H9 (cell line): ENCODE data around the gene ZNF814. TPM values are rescaled to one million over a fixed set of nuclear protein-coding genes. Genes with fewer than 3 reads are reported as not detected.
A peak's percentile ranks its signal among the peaks of the same experiment; 100 is the strongest.

ENCODE experiments used
- DNase-seq: peaks from one replicate; pipeline ENCODE4 v3.0.0-alpha.2; 2017
- H2AFZ ChIP-seq: one replicate; pipeline ENCODE4 v1.6.1; 2013; ENCODE audit warnings: mild to moderate bottlenecking, low read length, control low read depth, moderate library complexity
- H2AK5ac ChIP-seq: 2 replicates; pipeline ENCODE4 v1.6.1; 2013; ENCODE audit warnings: low read length, control low read depth, mixed read lengths; ENCODE audit not compliant: insufficient read length
- H2BK120ac ChIP-seq: one replicate; pipeline ENCODE4 v1.6.1; 2013; ENCODE audit warnings: low read depth, mild to moderate bottlenecking, low read length, control low read depth, inconsistent platforms; ENCODE audit not compliant: poor library complexity, severe bottlenecking
- H2BK12ac ChIP-seq: 2 replicates; pipeline ENCODE4 v1.6.1; 2013; ENCODE audit warnings: low read length, control low read depth, mixed read lengths, low read depth; ENCODE audit not compliant: insufficient read length
- H2BK15ac ChIP-seq: 2 replicates; pipeline ENCODE4 v1.6.1; 2013; ENCODE audit warnings: low read depth, low read length, control low read depth
- H2BK20ac ChIP-seq: one replicate; pipeline ENCODE4 v1.6.1; 2013; ENCODE audit warnings: low read depth, mild to moderate bottlenecking, low read length, control low read depth, inconsistent platforms; ENCODE audit not compliant: poor library complexity, severe bottlenecking
- H2BK5ac ChIP-seq: 2 replicates; pipeline ENCODE4 v1.6.1; 2013; ENCODE audit warnings: low read length, control low read depth, mixed read lengths; ENCODE audit not compliant: insufficient read length
- H3K14ac ChIP-seq: 2 replicates; pipeline ENCODE4 v1.6.1; 2013; ENCODE audit warnings: low read length, control low read depth; ENCODE audit not compliant: insufficient read depth
- H3K18ac ChIP-seq: 2 replicates; pipeline ENCODE4 v1.6.1; 2013; ENCODE audit warnings: low read depth, mild to moderate bottlenecking, mixed read lengths, low read length, control low read depth; ENCODE audit not compliant: insufficient read length
- H3K23ac ChIP-seq: 2 replicates; pipeline ENCODE4 v1.6.1; 2013; ENCODE audit warnings: low read length, control low read depth, mixed read lengths, low read depth; ENCODE audit not compliant: insufficient read length
- H3K23me2 ChIP-seq: 2 replicates; pipeline ENCODE4 v1.6.1; 2013; ENCODE audit warnings: low read depth, mild to moderate bottlenecking, mixed read lengths, low read length, control low read depth; ENCODE audit not compliant: insufficient read length, poor library complexity, severe bottlenecking
- H3K27ac ChIP-seq: 2 replicates; pipeline ENCODE4 v1.5.1; 2013; ENCODE audit warnings: low read length, control low read depth, mixed read lengths, low read depth; ENCODE audit not compliant: insufficient read length
- H3K27me3 ChIP-seq: 2 replicates; pipeline ENCODE4 v1.6.1; 2013; ENCODE audit warnings: low read length, control low read depth, inconsistent platforms; ENCODE audit not compliant: insufficient read depth
- H3K4ac ChIP-seq: 2 replicates; pipeline ENCODE4 v1.6.1; 2013; ENCODE audit warnings: low read depth, mild to moderate bottlenecking, control low read depth, inconsistent platforms, low read length, moderate library complexity
- H3K4me1 ChIP-seq: 2 replicates; pipeline ENCODE4 v1.6.1; 2013; ENCODE audit warnings: low read length, control low read depth, inconsistent platforms; ENCODE audit not compliant: insufficient read depth
- H3K4me2 ChIP-seq: 2 replicates; pipeline ENCODE4 v1.6.1; 2013; ENCODE audit warnings: low read length, control low read depth, mixed read lengths; ENCODE audit not compliant: insufficient read length, insufficient read depth
- H3K56ac ChIP-seq: 2 replicates; pipeline ENCODE4 v1.6.1; 2013; ENCODE audit warnings: low read depth, mild to moderate bottlenecking, mixed read lengths, low read length, control low read depth; ENCODE audit not compliant: insufficient read length
- H3K79me1 ChIP-seq: 2 replicates; pipeline ENCODE4 v1.6.1; 2013; ENCODE audit warnings: low read depth, mild to moderate bottlenecking, moderate library complexity, low read length, control low read depth, inconsistent platforms; ENCODE audit not compliant: insufficient read depth, poor library complexity, severe bottlenecking
- H3K79me2 ChIP-seq: 2 replicates; pipeline ENCODE4 v1.6.1; 2013; ENCODE audit warnings: low read length, control low read depth, inconsistent platforms; ENCODE audit not compliant: insufficient read depth
- H3K9ac ChIP-seq: 2 replicates; pipeline ENCODE4 v1.6.1; 2013; ENCODE audit warnings: low read length, control low read depth, mixed read lengths; ENCODE audit not compliant: insufficient read length; ENCODE audit errors: extremely low read depth
- H3K9me3 ChIP-seq: one replicate; pipeline ENCODE4 v1.6.1; 2013; ENCODE audit warnings: low read depth, low read length, inconsistent platforms; ENCODE audit not compliant: control insufficient read depth
- H3T11ph ChIP-seq: one replicate; pipeline ENCODE4 v1.6.1; 2013; ENCODE audit warnings: mild to moderate bottlenecking, low read length, control low read depth, inconsistent platforms
- H4K20me1 ChIP-seq: one replicate; pipeline ENCODE4 v1.6.1; 2013; ENCODE audit not compliant: control insufficient read depth, insufficient read length, insufficient read depth
- H4K5ac ChIP-seq: 2 replicates; pipeline ENCODE4 v1.6.1; 2013; ENCODE audit warnings: low read depth, mild to moderate bottlenecking, mixed read lengths, low read length, control low read depth; ENCODE audit not compliant: insufficient read length
- H4K8ac ChIP-seq: replicated peaks from 2 replicates; pipeline ENCODE4 v1.6.1; 2013; ENCODE audit warnings: low read length, control low read depth, mixed read lengths, low read depth; ENCODE audit not compliant: insufficient read length
- H4K91ac ChIP-seq: 2 replicates; pipeline ENCODE4 v1.6.1; 2013; ENCODE audit warnings: low read depth, mild to moderate bottlenecking, moderate library complexity, mixed read lengths, low read length, control low read depth; ENCODE audit not compliant: insufficient read length
- H3K27ac Mint-ChIP-seq, 3 experiments: 2 replicates in 2 of 3; 3 replicates in 1 of 3; pipeline ENCODE4 v1.8.0; 2020 to 2021; ENCODE audit warnings: mixed read lengths in 3 of 3, mild to moderate bottlenecking in 1 of 3, moderate library complexity in 1 of 3
- H3K27me3 Mint-ChIP-seq: 2 replicates; pipeline ENCODE4 v1.8.0; 2021; ENCODE audit warnings: low read depth, mild to moderate bottlenecking, moderate library complexity, mixed read lengths
- H3K36me3 Mint-ChIP-seq, 3 experiments: 2 replicates in 2 of 3; 3 replicates in 1 of 3; pipeline ENCODE4 v1.8.0; 2020 to 2021; ENCODE audit warnings: low read depth in 3 of 3, mixed read lengths in 3 of 3; ENCODE audit not compliant: insufficient read depth in 1 of 3
- H3K4me1 Mint-ChIP-seq, 2 experiments: 2 replicates each; pipeline ENCODE4 v1.8.0; 2020; ENCODE audit warnings: mixed read lengths in 2 of 2
- H3K4me3 Mint-ChIP-seq, 2 experiments: 2 replicates in 1 of 2; 3 replicates in 1 of 2; pipeline ENCODE4 v1.8.0; 2020 to 2021; ENCODE audit warnings: mild to moderate bottlenecking in 2 of 2, mixed read lengths in 2 of 2, moderate library complexity in 1 of 2
- H3K9me3 Mint-ChIP-seq, 2 experiments: 2 replicates in 1 of 2; 3 replicates in 1 of 2; pipeline ENCODE4 v1.8.0; 2020; ENCODE audit warnings: mild to moderate bottlenecking in 2 of 2, mixed read lengths in 2 of 2, moderate library complexity in 1 of 2
- CTCF ChIP-seq: fragments of 200-600 bp; sonication (generic); conservative IDR thresholded peaks from 3 replicates; pipeline ENCODE4 v1.8.0; 2021; ENCODE audit warnings: antibody characterized with exemption, mild to moderate bottlenecking
- WGBS: extraction: QIAGEN DNeasy Blood & Tissue Kit; methylation state at CpG from one replicate; pipeline ENCODE4 v1.1.7; 2013; ENCODE audit warnings: missing lambda C conversion rate, low lambda C conversion rate, mixed read lengths; ENCODE audit not compliant: insufficient read length; ENCODE audit errors: extremely low coverage; 5-methylcytosine and 5-hydroxymethylcytosine counted together
- total RNA-seq: library from RNA; stranded (reverse); gene quantifications from 2 replicates; pipeline ENCODE4 v1.2.1, GENCODE V29; 2021

Gene ZNF814
- total RNA-seq, 1 experiment from 2014 or later, result 103 TPM

- H4K91ac ChIP-seq, result no peak overlapping the region
- H4K8ac ChIP-seq, result no peak overlapping the region
- H3K4me1 Mint-ChIP-seq, result peaks cover 49 to 55% of the 10 kb centered on the region in 2 experiments
- no peak overlapping the region for H3K56ac ChIP-seq
- H3K23ac ChIP-seq, result no peak overlapping the region
- H2BK12ac ChIP-seq, result no peak overlapping the region
- H3T11ph ChIP-seq, result no peak overlapping the region
- no peak overlapping the region for H3K14ac ChIP-seq
- no peak overlapping the region for H2AK5ac ChIP-seq
- no peak overlapping the region for H2BK5ac ChIP-seq
- H3K23me2 ChIP-seq, result peaks cover 11% of the 10 kb centered on the region
- no peak overlapping the region for H3K4me2 ChIP-seq
- no peak overlapping the region for H3K4ac ChIP-seq
- H3K27me3 Mint-ChIP-seq, result no peaks in the 10 kb centered on the region
- H3K79me2 ChIP-seq, result no peaks in the 10 kb centered on the region
- peaks cover 3 to 6% (median 5%) of the 10 kb centered on the region in 3 experiments; a peak in 5 of 7 replicates for H3K36me3 Mint-ChIP-seq
- no peak overlapping the region for H2BK15ac ChIP-seq
- H2BK120ac ChIP-seq, result no peak overlapping the region
- TF ChIP-seq CTCF, result no peak
- H3K27ac Mint-ChIP-seq, result peak overlapping the region; percentile 1 to 65 (median 42); a peak in 4 of 7 replicates
- no peak overlapping the region for H3K18ac ChIP-seq
- no peak for DNase-seq
- peak overlapping the region in 1 of 2 experiments; percentile 15; a peak in 3 of 5 replicates for H3K4me3 Mint-ChIP-seq
- no peak overlapping the region for H2BK20ac ChIP-seq
- no CpG with 5 or more reads among the region's 5 CpGs for WGBS
- H2AFZ ChIP-seq, result no peak overlapping the region
- H3K27ac ChIP-seq, result no peak overlapping the region
- no peaks in the 10 kb centered on the region for H3K79me1 ChIP-seq
- no peaks in the 10 kb centered on the region for H4K20me1 ChIP-seq
- H3K9ac ChIP-seq, result no peak overlapping the region
- H3K9me3 Mint-ChIP-seq, result no peaks in the 10 kb centered on the region
- no peaks in the 10 kb centered on the region for H3K9me3 ChIP-seq
- no peaks in the 10 kb centered on the region for H3K27me3 ChIP-seq
- H3K4me1 ChIP-seq, result peaks cover 8% of the 10 kb centered on the region; the same call in 1 of the 2 replicates
- H4K5ac ChIP-seq, result no peak overlapping the region
These were observed 88.1 kb downstream of the ZNF814 start for GRCh38 chr19:57800696-57801095.

Other genes with a start within 250 kb of the ZNF814 start
- gene ZSCAN4, start 220.1 kb downstream of the ZNF814 start, total RNA-seq, result not detected in 2 replicates
- gene ZNF551, start 207.1 kb downstream of the ZNF814 start, total RNA-seq, result 28.7 and 30.6 TPM in 2 replicates
- 17.6 and 18.7 TPM in 2 replicates for gene ZNF154, start 179.8 kb downstream of the ZNF814 start, total RNA-seq
- 9.0 and 9.3 TPM in 2 replicates for gene ZNF671, start 161.4 kb downstream of the ZNF814 start, total RNA-seq
- 19.7 and 22.8 TPM in 2 replicates for gene ZNF776, start 142.2 kb downstream of the ZNF814 start, total RNA-seq
- 14.8 and 17.6 TPM in 2 replicates for gene ZNF586, start 119.4 kb downstream of the ZNF814 start, total RNA-seq
- gene ZNF552, start 74.1 kb downstream of the ZNF814 start, total RNA-seq, result 9.2 and 11.3 TPM in 2 replicates
- gene ZNF587B, start 58.7 kb downstream of the ZNF814 start, total RNA-seq, result 41.8 and 45.2 TPM in 2 replicates
- 37.5 and 40.0 TPM in 2 replicates for gene ZNF587, start 39.2 kb downstream of the ZNF814 start, total RNA-seq
- gene ZNF417, start 27.6 kb upstream of the ZNF814 start, total RNA-seq, result 22.1 and 22.2 TPM in 2 replicates
- gene ZNF418, start 46.4 kb upstream of the ZNF814 start, total RNA-seq, result 25.1 and 26.2 TPM in 2 replicates
- gene ZNF256, start 58.7 kb upstream of the ZNF814 start, total RNA-seq, result 11.9 and 12.3 TPM in 2 replicates
- gene C19orf18, start 85.5 kb upstream of the ZNF814 start, total RNA-seq, result 0.26 and 0.33 TPM in 2 replicates
- 13.4 and 14.1 TPM in 2 replicates for gene ZNF606, start 113.8 kb upstream of the ZNF814 start, total RNA-seq
- gene ZSCAN1, start 145.0 kb upstream of the ZNF814 start, total RNA-seq, result 0.77 and 1.2 TPM in 2 replicates
- gene ZNF135, start 170.2 kb upstream of the ZNF814 start, total RNA-seq, result 4.7 and 5.4 TPM in 2 replicates
- 35.4 and 40.1 TPM in 2 replicates for gene ZSCAN18, start 209.2 kb upstream of the ZNF814 start, total RNA-seq